ENCODE data around the gene TCOF1.

- no peak for TF ChIP-seq POLR2A (IDR thresholded peaks at IDR 0.05; ENCODE audit: low read depth, low read length)
- no peak for TF ChIP-seq POLR2AphosphoS5 (IDR thresholded peaks at IDR 0.05; ENCODE audit: low read depth, low read length)
These were observed 73.6 kb downstream of the TCOF1 start for GRCh38 chr5:150431048-150431447.

Data from GM12891 (cell line).